Neural crest cell (in vitro differentiated cells): ENCODE data around the gene KCNK4. TPM values are rescaled to one million over a fixed set of nuclear protein-coding genes. Genes with fewer than 3 reads are reported as not detected.

Experiments used
- DNase-seq: peaks from one replicate; pipeline ENCODE4 v3.0.0; 2021; ENCODE audit warnings: low read depth, mixed read lengths, low spot score
- H3K27ac Mint-ChIP-seq: one replicate; pipeline ENCODE4 v1.8.0; 2021; ENCODE audit warnings: mild to moderate bottlenecking, mixed read lengths; ENCODE audit not compliant: unreplicated experiment
- H3K27me3 Mint-ChIP-seq: 2 replicates; pipeline ENCODE4 v1.8.0; 2021; ENCODE audit warnings: low read depth, mild to moderate bottlenecking, mixed read lengths
- H3K36me3 Mint-ChIP-seq: 2 replicates; pipeline ENCODE4 v1.8.0; 2021; ENCODE audit warnings: low read depth, mild to moderate bottlenecking, mixed read lengths
- H3K4me1 Mint-ChIP-seq: 2 replicates; pipeline ENCODE4 v1.8.0; 2021; ENCODE audit warnings: mixed read lengths
- H3K4me3 Mint-ChIP-seq: one replicate; pipeline ENCODE4 v1.8.0; 2021; ENCODE audit warnings: mild to moderate bottlenecking, mixed read lengths
- H3K9me3 Mint-ChIP-seq: 2 replicates; pipeline ENCODE4 v1.8.0; 2021; ENCODE audit warnings: mixed read lengths
- CTCF ChIP-seq: fragments of 200-600 bp; sonication (generic); conservative IDR thresholded peaks from 2 replicates; pipeline ENCODE4 v1.5.0; 2021; ENCODE audit warnings: antibody characterized with exemption, mild to moderate bottlenecking
- total RNA-seq: library from RNA; stranded (reverse); gene quantifications from 2 replicates; pipeline ENCODE4 v1.2.1, GENCODE V29; 2021

The KCNK4 gene
- total RNA-seq, 1 donor from 2014 or later: not detected

GRCh38 chr11:64341851-64342791 lies 51.0 kb downstream of the KCNK4 start:
- H3K36me3 Mint-ChIP-seq: no peaks in the 10 kb centered on the region
- peak; percentile 76 for DNase-seq
- H3K9me3 Mint-ChIP-seq: no peaks in the 10 kb centered on the region
- H3K4me3 Mint-ChIP-seq: no peak overlapping the region
- no peak overlapping the region for H3K27ac Mint-ChIP-seq
- peaks cover 6% of the 10 kb centered on the region for H3K27me3 Mint-ChIP-seq
- H3K4me1 Mint-ChIP-seq: peaks cover 11% of the 10 kb centered on the region
- peak; percentile 57 for TF ChIP-seq CTCF

- Mint-ChIP-seq H3K4me3 (no peak overlapping the region), H3K27ac (no peak overlapping the region), H3K9me3 (no peaks in the 10 kb centered on the region), H3K27me3 (peaks cover 6% of the 10 kb centered on the region), H3K4me1 (peaks cover 11% of the 10 kb centered on the region), H3K36me3 (no peaks in the 10 kb centered on the region)
- DNase-seq: no peak
- TF ChIP-seq CTCF: no peak
These were observed 52.0 kb downstream of the KCNK4 start for GRCh38 chr11:64342869-64343745.

- Mint-ChIP-seq H3K27ac (no peak overlapping the region), H3K36me3 (no peaks in the 10 kb centered on the region), H3K27me3 (peaks cover 6% of the 10 kb centered on the region), H3K4me1 (peaks cover 19% of the 10 kb centered on the region), H3K9me3 (no peaks in the 10 kb centered on the region), H3K4me3 (no peak overlapping the region)
- DNase-seq: no peak
- peak; percentile 42 for TF ChIP-seq CTCF
These were observed 52.9 kb downstream of the KCNK4 start for GRCh38 chr11:64343767-64344559.

- H3K4me1 Mint-ChIP-seq: peaks cover 15% of the 10 kb centered on the region
- no peak overlapping the region for H3K27ac Mint-ChIP-seq
- no peaks in the 10 kb centered on the region for H3K9me3 Mint-ChIP-seq
- H3K4me3 Mint-ChIP-seq: no peak overlapping the region
- H3K27me3 Mint-ChIP-seq: peaks cover 2% of the 10 kb centered on the region
- TF ChIP-seq CTCF: no peak
- DNase-seq: no peak
- no peaks in the 10 kb centered on the region for H3K36me3 Mint-ChIP-seq
These were observed 53.7 kb downstream of the KCNK4 start for GRCh38 chr11:64344787-64345186.
